Caco-2 (cell line): ENCODE data around the gene SSR1. TPM values are rescaled to one million over a fixed set of nuclear protein-coding genes. Genes with fewer than 3 reads are reported as not detected.

Source experiments
- BruUV-seq: library from RNA; stranded (reverse); fragments of 400-500 nt; replicated peaks from 2 replicates; lab custom pipeline; 2021; lab: Mats Ljungman, UMichigan
- CTCF ChIA-PET: fragments of 300-600 bp; sonication (Branson Sonifier 250); formaldehyde crosslinking; loops from one replicate; lab custom pipeline; 2022; ENCODE audit warnings: antibody characterized with exemption; lab: Charles Lee
- POLR2A ChIA-PET: fragments of 300-600 bp; sonication (Branson Sonifier 250); formaldehyde crosslinking; loops from one replicate; lab custom pipeline; 2022; ENCODE audit warnings: antibody characterized with exemption; lab: Charles Lee
- DNase-seq, 2 experiments: peaks; one replicate each; pipeline versions ENCODE4 v3.0.0 to v3.0.0-alpha.2; 2020 to 2022
- H3K27me3 ChIP-seq: replicated peaks from 2 replicates; pipeline ENCODE4 v1.6.0; 2011; ENCODE audit warnings: low read length; ENCODE audit not compliant: control insufficient read depth, insufficient read depth
- H3K36me3 ChIP-seq: 2 replicates; pipeline ENCODE4 v1.5.1; 2011; ENCODE audit warnings: low read length; ENCODE audit not compliant: control insufficient read depth, insufficient read depth
- H3K4me1 ChIP-seq: fragments of 250-450 bp; sonication (Bioruptor Pico); 2 replicates; pipeline ENCODE4 v1.5.1; 2020; ENCODE audit warnings: mild to moderate bottlenecking
- H3K4me3 ChIP-seq: 2 replicates; pipeline ENCODE4 v1.5.1; 2011; ENCODE audit warnings: low read depth, mild to moderate bottlenecking, control low read depth, low read length
- H3K9me3 ChIP-seq: fragments of 250-450 bp; sonication (Bioruptor Pico); 2 replicates; pipeline ENCODE4 v1.5.1; 2020; ENCODE audit warnings: mild to moderate bottlenecking, moderate library complexity
- H3K27ac Mint-ChIP-seq: one replicate; pipeline ENCODE4 v1.8.0; 2022; ENCODE audit warnings: mixed read lengths; ENCODE audit not compliant: unreplicated experiment
- H3K27me3 Mint-ChIP-seq: one replicate; pipeline ENCODE4 v1.8.0; 2022; ENCODE audit warnings: mixed read lengths; ENCODE audit not compliant: insufficient read depth, unreplicated experiment
- H3K36me3 Mint-ChIP-seq: one replicate; pipeline ENCODE4 v1.8.0; 2022; ENCODE audit warnings: mild to moderate bottlenecking, mixed read lengths; ENCODE audit not compliant: insufficient read depth, unreplicated experiment
- H3K4me1 Mint-ChIP-seq: one replicate; pipeline ENCODE4 v1.8.0; 2022; ENCODE audit warnings: low read depth, mixed read lengths; ENCODE audit not compliant: unreplicated experiment
- H3K4me3 Mint-ChIP-seq: one replicate; pipeline ENCODE4 v1.8.0; 2022; ENCODE audit warnings: mild to moderate bottlenecking, moderate library complexity, mixed read lengths; ENCODE audit not compliant: unreplicated experiment
- H3K9me3 Mint-ChIP-seq: one replicate; pipeline ENCODE4 v1.8.0; 2022; ENCODE audit warnings: mixed read lengths; ENCODE audit not compliant: unreplicated experiment
- CTCF ChIP-seq, 2 experiments: fragments of 200-600 bp in 1 of 2; IDR thresholded peaks; 1 replicate in 1 of 2; 2 replicates in 1 of 2; pipeline versions ENCODE4 v1.5.1 to v1.8.0; 2011 to 2022; ENCODE audit warnings: antibody characterized with exemption in 1 of 2, control low read depth in 1 of 2, inconsistent platforms in 1 of 2, low read depth in 1 of 2, low read length in 1 of 2, mild to moderate bottlenecking in 1 of 2, moderate library complexity in 1 of 2; ENCODE audit not compliant: insufficient read depth in 1 of 2, severe bottlenecking in 1 of 2, unreplicated experiment in 1 of 2
- intact Hi-C: fragments of 100-400 bp; cut with micrococcal nuclease; formaldehyde crosslinking; loops from one replicate; pipeline ENCODE4 v1.10.0; 2022; ENCODE audit not compliant: unreplicated experiment
- total RNA-seq: library from RNA; stranded (reverse); gene quantifications from 2 replicates; pipeline ENCODE4 v1.2.3, GENCODE V29; 2022

SSR1 gene
- total RNA-seq, 1 experiment from 2014 or later, result 150 TPM

GRCh38 chr6:7234547-7234946, 78.5 kb downstream of the SSR1 start:
- H3K27ac Mint-ChIP-seq, result no peak overlapping the region
- peaks cover 71% of the 10 kb centered on the region for H3K36me3 Mint-ChIP-seq
- DNase-seq, result no peak
- POLR2A ChIA-PET, result no interaction called here
- CTCF ChIA-PET, result no interaction called here
- no TSS peak for BruUV-seq
- peaks cover 17% of the 10 kb centered on the region for H3K4me1 Mint-ChIP-seq
- no peaks in the 10 kb centered on the region for H3K27me3 Mint-ChIP-seq
- Histone ChIP-seq H3K4me3 (no peak overlapping the region), H3K4me1 (peaks cover 3% of the 10 kb centered on the region; the same call in 1 of the 2 replicates), H3K27me3 (no peaks in the 10 kb centered on the region), H3K9me3 (no peaks in the 10 kb centered on the region), H3K36me3 (peaks cover 3% of the 10 kb centered on the region; the same call in 1 of the 2 replicates)
- TF ChIP-seq CTCF (IDR thresholded peaks at IDR 0.05; ENCODE audit: insufficient read depth in 1 of 2, low read depth in 1 of 2, low read length in 1 of 2, severe bottlenecking in 1 of 2, unreplicated experiment in 1 of 2), result no peak
- H3K9me3 Mint-ChIP-seq, result no peaks in the 10 kb centered on the region
- intact Hi-C loops, result no loop called here
- H3K4me3 Mint-ChIP-seq, result no peak overlapping the region

- Mint-ChIP-seq H3K9me3 (no peaks in the 10 kb centered on the region), H3K4me3 (no peak overlapping the region), H3K36me3 (peaks cover 78% of the 10 kb centered on the region), H3K27me3 (no peaks in the 10 kb centered on the region), H3K4me1 (peaks cover 9% of the 10 kb centered on the region), H3K27ac (no peak overlapping the region)
- peaks cover 1% of the 10 kb centered on the region for H3K36me3 ChIP-seq
- no peak for DNase-seq
- no peaks in the 10 kb centered on the region for H3K27me3 ChIP-seq
- no peak for TF ChIP-seq CTCF (IDR thresholded peaks at IDR 0.05; ENCODE audit: insufficient read depth in 1 of 2, low read depth in 1 of 2, low read length in 1 of 2, severe bottlenecking in 1 of 2, unreplicated experiment in 1 of 2)
- H3K9me3 ChIP-seq, result no peaks in the 10 kb centered on the region
- H3K4me1 ChIP-seq, result no peaks in the 10 kb centered on the region; the same call in 1 of the 2 replicates
- BruUV-seq, result no TSS peak
- H3K4me3 ChIP-seq, result no peak overlapping the region
- POLR2A ChIA-PET, result no interaction called here
- intact Hi-C loops, result no loop called here
- CTCF ChIA-PET, result no interaction called here
These were observed 80.6 kb downstream of the SSR1 start for GRCh38 chr6:7232351-7232750.

GRCh38 chr6:7230956-7231713, 81.9 kb downstream of the SSR1 start:
- no peak overlapping the region for H3K4me3 ChIP-seq
- H3K36me3 ChIP-seq, result peaks cover 4% of the 10 kb centered on the region
- TF ChIP-seq CTCF (IDR thresholded peaks at IDR 0.05; ENCODE audit: insufficient read depth in 1 of 2, low read depth in 1 of 2, low read length in 1 of 2, severe bottlenecking in 1 of 2, unreplicated experiment in 1 of 2), result no peak
- H3K4me3 Mint-ChIP-seq, result no peak overlapping the region
- ChIA-PET CTCF (no interaction called here), POLR2A (no interaction called here)
- no TSS peak for BruUV-seq
- H3K9me3 ChIP-seq, result no peaks in the 10 kb centered on the region
- H3K27me3 Mint-ChIP-seq, result no peaks in the 10 kb centered on the region
- peaks cover 79% of the 10 kb centered on the region for H3K36me3 Mint-ChIP-seq
- no peaks in the 10 kb centered on the region; the same call in 1 of the 2 replicates for H3K4me1 ChIP-seq
- H3K4me1 Mint-ChIP-seq, result peaks cover 6% of the 10 kb centered on the region
- H3K27me3 ChIP-seq, result no peaks in the 10 kb centered on the region
- no peak overlapping the region for H3K27ac Mint-ChIP-seq
- intact Hi-C loops, result no loop called here
- no peak for DNase-seq
- no peaks in the 10 kb centered on the region for H3K9me3 Mint-ChIP-seq
